K562 (cell line): Measurements from ENCODE around the gene ZNF148. TPM values are rescaled to one million over a fixed set of nuclear protein-coding genes. Genes with fewer than 3 reads are reported as not detected.

Source experiments
- ATAC-seq: fragments of 200-7000 bp; cut with Tn5 transposase; 3 replicates; pipeline ENCODE4 v1.9.1; 2020; ENCODE audit warnings: moderate library complexity
- BruUV-seq: library from RNA; stranded (reverse); fragments of 400-500 nt; replicated peaks from 2 replicates; lab custom pipeline; 2021; lab: Mats Ljungman, UMichigan
- CTCF ChIA-PET: fragments of 300-600 bp; formaldehyde crosslinking; extraction: SDS; loops from one replicate; lab custom pipeline; 2021; ENCODE audit warnings: low intra/inter-chr PET ratio; lab: Yijun Ruan, JAX
- POLR2A ChIA-PET: fragments of 300-600, 350-650 bp; sonication (Branson Sonifier 250); formaldehyde crosslinking; extraction: SDS; loops from one replicate; lab custom pipeline; 2021; ENCODE audit warnings: antibody characterized with exemption, inconsistent platforms; lab: Yijun Ruan, JAX
- DNase-seq, 4 experiments: peaks; one replicate each; pipeline versions ENCODE4 v3.0.0 to v3.0.0-alpha.2; 2011 to 2018; ENCODE audit warnings: low spot score in 3 of 4, mixed read lengths in 3 of 4; ENCODE audit errors: extremely low read depth in 1 of 4
- FAIRE-seq: peaks from 2 replicates; lab custom pipeline; 2011; peaks lifted over from hg19 to GRCh38; lab: Jason Lieb, UNC
- H2AFZ ChIP-seq: 2 replicates; pipeline ENCODE4 v1.6.0; 2011; ENCODE audit warnings: low read depth, low read length, control low read depth, inconsistent platforms
- H3K27ac ChIP-seq: fragments of 200-600 bp; 3 replicates; pipeline ENCODE4 v1.8.0; 2011; ENCODE audit warnings: low read depth, mild to moderate bottlenecking, control low read depth, inconsistent platforms, low read length, moderate library complexity, mixed read lengths; ENCODE audit errors: extremely low read depth
- H3K27me3 ChIP-seq, 2 experiments: fragments of 300-600 bp in 1 of 2; 2 replicates in 1 of 2; 3 replicates in 1 of 2; pipeline versions ENCODE4 v1.6.0 to v1.8.0; 2011; ENCODE audit warnings: inconsistent platforms in 2 of 2, low read length in 2 of 2, mild to moderate bottlenecking in 1 of 2, mixed read lengths in 1 of 2, moderate library complexity in 1 of 2; ENCODE audit not compliant: control insufficient read depth in 2 of 2, insufficient read depth in 2 of 2
- H3K36me3 ChIP-seq: fragments of 300-600 bp; 3 replicates; pipeline ENCODE4 v1.8.0; 2011; ENCODE audit warnings: mild to moderate bottlenecking, low read length, inconsistent platforms; ENCODE audit not compliant: control insufficient read depth, insufficient read depth
- H3K4me1 ChIP-seq, 2 experiments: fragments of 200-600 bp in 1 of 2; replicated peaks in 1 of 2; 2 replicates in 1 of 2; 3 replicates in 1 of 2; pipeline versions ENCODE4 v1.5.1 to v1.8.0; 2011; ENCODE audit warnings: inconsistent platforms in 2 of 2, low read length in 2 of 2, mild to moderate bottlenecking in 1 of 2, mixed read lengths in 1 of 2, moderate library complexity in 1 of 2; ENCODE audit not compliant: control insufficient read depth in 2 of 2, insufficient read depth in 2 of 2
- H3K4me2 ChIP-seq: 2 replicates; pipeline ENCODE4 v1.6.1; 2011; ENCODE audit warnings: low read length, control low read depth, inconsistent platforms, mixed read lengths; ENCODE audit not compliant: insufficient read depth
- H3K4me3 ChIP-seq: fragments of 200-600 bp; sonication (generic), shearing (Covaris generic); 2 replicates; pipeline ENCODE4 v1.5.1; 2016; ENCODE audit warnings: control low read depth, inconsistent platforms
- H3K79me2 ChIP-seq: fragments of 200-600 bp; 3 replicates; pipeline ENCODE4 v1.8.0; 2011; ENCODE audit warnings: low read length, inconsistent platforms; ENCODE audit not compliant: control insufficient read depth, insufficient read depth
- H3K9ac ChIP-seq, 2 experiments: 2 replicates each; pipeline versions ENCODE4 v1.6.0 to v1.6.1; 2011; ENCODE audit warnings: low read depth in 2 of 2, low read length in 2 of 2, control low read depth in 1 of 2, inconsistent platforms in 1 of 2, mild to moderate bottlenecking in 1 of 2, mixed read lengths in 1 of 2; ENCODE audit not compliant: insufficient read depth in 1 of 2
- H3K9me1 ChIP-seq: one replicate; pipeline ENCODE4 v1.6.0; 2011; ENCODE audit warnings: inconsistent platforms, mild to moderate bottlenecking, low read length, moderate library complexity; ENCODE audit not compliant: control insufficient read depth, insufficient read depth
- H3K9me3 ChIP-seq: replicated peaks from 2 replicates; pipeline ENCODE4 v1.5.1; 2011; ENCODE audit warnings: low read depth, low read length, inconsistent platforms; ENCODE audit not compliant: control insufficient read depth, insufficient read depth
- H4K20me1 ChIP-seq: replicated peaks from 2 replicates; pipeline ENCODE4 v1.6.1; 2011; ENCODE audit warnings: low read length, inconsistent platforms, mixed read lengths; ENCODE audit not compliant: control insufficient read depth, insufficient read depth
- BRD9 ChIP-seq: fragments of 450-650 bp; IDR thresholded peaks from 2 replicates; pipeline ENCODE4 v1.6.1; 2018; ENCODE audit warnings: low read depth; ENCODE audit not compliant: partially characterized antibody
- IRF2 ChIP-seq: sonication (generic); formaldehyde crosslinking; IDR thresholded peaks from 2 replicates; pipeline ENCODE4 v1.8.1; 2022; ENCODE audit warnings: mild to moderate bottlenecking, missing genetic modification reagents
- NFIC ChIP-seq: fragments of 450-650 bp; IDR thresholded peaks from 2 replicates; pipeline ENCODE4 v1.6.1; 2017; ENCODE audit warnings: mild to moderate bottlenecking, inconsistent platforms
- RBM34 ChIP-seq: fragments of 200-400 bp; formaldehyde crosslinking; IDR thresholded peaks from 2 replicates; pipeline ENCODE4 v1.6.1; 2018; ENCODE audit warnings: low read length, borderline replicate concordance; ENCODE audit not compliant: insufficient read depth
- TCF7 ChIP-seq: sonication (generic); IDR thresholded peaks from 2 replicates; pipeline ENCODE4 v1.6.1; 2016; ENCODE audit warnings: antibody characterized with exemption, borderline replicate concordance
- ZBTB33 ChIP-seq: sonication (generic); formaldehyde crosslinking; IDR thresholded peaks from 2 replicates; pipeline ENCODE4 v1.8.1; 2023; ENCODE audit warnings: mild to moderate bottlenecking, missing genetic modification reagents
- ZNF408 ChIP-seq: fragments of 250-450 bp; sonication (Bioruptor Pico); IDR thresholded peaks from 2 replicates; pipeline ENCODE4 v1.4.0; 2020; ENCODE audit warnings: low read depth, mild to moderate bottlenecking, moderate library complexity
- ZNF511 ChIP-seq: sonication (generic); formaldehyde crosslinking; IDR thresholded peaks from 2 replicates; pipeline ENCODE4 v1.8.0; 2022; ENCODE audit warnings: mild to moderate bottlenecking, missing genetic modification reagents
- ZNF830 ChIP-seq: fragments of 250-450 bp; sonication (Bioruptor Pico); IDR thresholded peaks from 2 replicates; pipeline ENCODE4 v1.5.0; 2021; ENCODE audit warnings: mild to moderate bottlenecking
- ZZZ3 ChIP-seq: fragments of 450-650 bp; IDR thresholded peaks from 2 replicates; pipeline ENCODE4 v1.6.1; 2016; ENCODE audit warnings: antibody characterized with exemption, mild to moderate bottlenecking, moderate library complexity
- WGBS: fragments of 100-300 bp; shearing (Covaris generic); methylation state at CpG from one replicate; pipeline ENCODE4 v1.1.6; 2016; ENCODE audit warnings: low coverage, mixed read lengths; ENCODE audit not compliant: insufficient coverage; ENCODE audit errors: missing lambda C conversion rate; 5-methylcytosine and 5-hydroxymethylcytosine counted together
- in situ Hi-C: fragments of 300-500 bp; cut with MboI; formaldehyde crosslinking; loops from 4 replicates; pipeline ENCODE4 v1.15.0; 2018; ENCODE audit warnings: inconsistent platforms, mixed read lengths
- intact Hi-C: fragments of 100-400 bp; cut with micrococcal nuclease; formaldehyde crosslinking; loops from 2 replicates; pipeline ENCODE4 v1.14.2; 2022
- polyA plus RNA-seq, 8 experiments: library from polyadenylated mRNA; depleted of rRNA in 4 of 8; stranded (reverse) in 5 of 8; unstranded in 3 of 8; fragments of >200 nt; fragmentation: Nextera tagmentation in 2 of 8; fragmentation: Illumina TruSeq in 1 of 8; extraction: Ambion mirVana in 2 of 8; extraction: Trizol in 1 of 8; gene quantifications; 2 replicates each; pipeline versions ENCODE4 v1.2.1 to v1.2.3, GENCODE V29; 2011 to 2014; ENCODE audit warnings: inconsistent platforms in 1 of 8, missing spikeins in 1 of 8
- total RNA-seq, 7 experiments: library from RNA; depleted of rRNA in 6 of 7; stranded (reverse); fragments of >200 nt in 6 of 7; fragmentation: Illumina TruSeq in 2 of 7; extraction: Trizol in 2 of 7; gene quantifications; 2 replicates each; pipeline versions ENCODE4 v1.2.1 to v1.2.3, GENCODE V29; 2011 to 2021; ENCODE audit warnings: low replicate concordance in 1 of 7

ZNF148 gene
- total and polyA plus RNA-seq, 9 of the 15 experiments (the other 6 are each of a cell fraction or from before 2014, with no cell fraction given), result 2.7 to 15.1 (median 8.3) TPM

- Histone ChIP-seq H3K9me1 (no peaks in the 10 kb centered on the region), H3K79me2 (peaks cover 25% of the 10 kb centered on the region), H3K27ac (no peak overlapping the region), H3K4me2 (no peak overlapping the region), H4K20me1 (no peaks in the 10 kb centered on the region), H2AFZ (no peak overlapping the region), H3K9me3 (no peaks in the 10 kb centered on the region), H3K9ac (no peak overlapping the region), H3K36me3 (no peaks in the 10 kb centered on the region), H3K4me1 (peaks cover 0 to 6% of the 10 kb centered on the region in 2 experiments; a peak in 3 of 5 replicates), H3K4me3 (no peak overlapping the region), H3K27me3 (no peaks in the 10 kb centered on the region)
- in situ Hi-C loops, result no loop called here
- POLR2A ChIA-PET, result interaction anchor here (0.6 to 0.9 kb wide), 2 partner anchors 10 to 20 kb away, joined by 3 read pairs; no protein-coding TSS in a partner anchor
- ATAC-seq, result no peak
- WGBS, result 88% methylated on average over 2 of the region's 2 CpGs
- TF ChIP-seq ZNF830 (CRISPR knock-in tag), result no peak
- TF ChIP-seq ZNF408 (CRISPR knock-in tag), result no peak
- TF ChIP-seq ZZZ3, result no peak
- TF ChIP-seq TCF7, result no peak
- intact Hi-C loops, result no loop called here
- no TSS peak for BruUV-seq
- no peak for DNase-seq
- CTCF ChIA-PET, result no interaction called here
- FAIRE-seq, result no peak
Measured at GRCh38 chr3:125378762-125379161, 3.6 kb upstream of the ZNF148 start.

GRCh38 chr3:125375950-125376679, 990 bp upstream of the ZNF148 start:
- CTCF ChIA-PET, result interaction anchor here (0.5 kb wide), 1 partner anchor 1794 kb away, joined by 3 read pairs; no protein-coding TSS in a partner anchor
- no TSS peak for BruUV-seq

More at GRCh38 chr3:125375950-125376679, 990 bp upstream of the ZNF148 start:
- Histone ChIP-seq H3K4me2 (peak overlapping the region; percentile 81), H3K79me2 (peaks cover 48% of the 10 kb centered on the region), H4K20me1 (no peaks in the 10 kb centered on the region), H3K9me3 (no peaks in the 10 kb centered on the region), H3K4me3 (peak overlapping the region; percentile 85), H3K4me1 (peaks cover 0 to 6% of the 10 kb centered on the region in 2 experiments; a peak in 3 of 5 replicates), H3K9me1 (no peaks in the 10 kb centered on the region)
- peak in 1 of 4 experiments; percentile 12 for DNase-seq
- in situ Hi-C loops, result no loop called here
- TF ChIP-seq RBM34, result no peak
- TF ChIP-seq BRD9, result no peak
- peak; percentile 66 for TF ChIP-seq ZBTB33 (CRISPR knock-in tag)
- TF ChIP-seq ZNF511, result no peak
- TF ChIP-seq NFIC, result peak; percentile 86
- TF ChIP-seq IRF2 (CRISPR knock-in tag), result no peak
- TF ChIP-seq, all 486 proteins: peak for 2
- Histone ChIP-seq H3K27me3 (no peaks in the 10 kb centered on the region), H3K27ac (peak overlapping the region; percentile 86), H2AFZ (peak overlapping the region; percentile 89), H3K36me3 (no peaks in the 10 kb centered on the region), H3K9ac (peak overlapping the region; percentile 97)
- intact Hi-C loops, result no loop called here
- ATAC-seq, result peak; percentile 11; the same call in 2 of the 3 replicates
- WGBS, result 23% methylated on average over 9 of the region's 10 CpGs
- peak; percentile 56 for FAIRE-seq
- POLR2A ChIA-PET, result interaction anchor here (0.6 to 1.4 kb wide), 5 partner anchors 10 to 27 kb away, joined by 3 to 6 read pairs (median 3); no protein-coding TSS in a partner anchor
